Panc1 (cell line): ENCODE data around the gene CELF1.

ENCODE experiments used
- CTCF ChIP-seq: fragments of 450-650 bp; IDR thresholded peaks from 2 replicates; pipeline ENCODE4 v1.5.1; 2017; ENCODE audit warnings: mild to moderate bottlenecking
- POLR2AphosphoS5 ChIP-seq: IDR thresholded peaks from 2 replicates; pipeline ENCODE4 v1.6.1; 2012; ENCODE audit warnings: mild to moderate bottlenecking, low read depth, low read length, moderate library complexity

- no peak for TF ChIP-seq CTCF
- no peak for TF ChIP-seq POLR2AphosphoS5
These were observed 111.5 kb downstream of the CELF1 start for GRCh38 chr11:47441421-47441820.
